Muscle of arm (tissue), 12 donors: ENCODE measurements around the gene PCAT6. TPM values are rescaled to one million over a fixed set of nuclear protein-coding genes. Genes with fewer than 3 reads are reported as not detected.
"Not testable (repeated sequence)": the region's sequence is repeated elsewhere in the genome, so short reads cannot be mapped to it uniquely, and the experiment has no call there.

ENCODE experiments used
- DNase-seq: peaks from one replicate; pipeline ENCODE4 v3.0.0-alpha.2; 2013
- polyA plus RNA-seq, 12 donors: library from polyadenylated mRNA; unstranded; fragments of 120-200 nt; gene quantifications; one replicate each; pipeline ENCODE4 v1.2.1, GENCODE V29; 2013; ENCODE audit not compliant: insufficient read length in 12 of 12

The PCAT6 gene
- polyA plus RNA-seq, 12 donors: 1.6 to 5.2 (median 2.5) TPM; not detected in 2

DNA sequence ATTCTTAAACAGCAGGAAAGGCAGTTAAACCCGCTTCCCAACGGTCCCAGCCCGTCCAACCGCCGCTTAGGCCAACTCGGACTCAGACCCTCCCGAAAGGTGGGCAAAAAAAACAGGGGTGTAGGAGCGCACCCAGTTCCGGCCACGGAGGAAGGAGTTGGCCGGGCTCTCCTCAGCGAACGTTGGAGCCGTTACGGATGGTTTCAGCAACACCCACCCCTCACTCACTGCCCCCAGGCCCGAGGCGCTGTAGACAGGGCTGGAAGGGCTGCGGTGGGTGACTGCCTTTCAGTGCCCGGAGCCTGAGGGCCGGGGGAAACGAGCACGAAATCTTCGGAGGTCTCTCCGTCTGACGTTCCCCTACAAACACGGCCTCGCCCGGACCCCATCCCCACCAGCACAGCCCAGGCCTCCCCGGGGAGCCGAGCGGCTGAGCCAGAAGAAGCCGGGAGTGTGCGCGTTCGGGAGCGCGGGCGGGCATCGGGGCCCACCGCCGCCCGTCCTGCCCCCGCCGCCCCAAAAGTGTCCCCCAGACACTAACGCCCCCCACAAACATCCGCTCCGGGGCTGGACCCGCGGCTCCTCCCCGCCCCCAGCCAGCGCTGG, 3.8 kb upstream of the PCAT6 start:
- DNase-seq: peak; percentile 37

DNA sequence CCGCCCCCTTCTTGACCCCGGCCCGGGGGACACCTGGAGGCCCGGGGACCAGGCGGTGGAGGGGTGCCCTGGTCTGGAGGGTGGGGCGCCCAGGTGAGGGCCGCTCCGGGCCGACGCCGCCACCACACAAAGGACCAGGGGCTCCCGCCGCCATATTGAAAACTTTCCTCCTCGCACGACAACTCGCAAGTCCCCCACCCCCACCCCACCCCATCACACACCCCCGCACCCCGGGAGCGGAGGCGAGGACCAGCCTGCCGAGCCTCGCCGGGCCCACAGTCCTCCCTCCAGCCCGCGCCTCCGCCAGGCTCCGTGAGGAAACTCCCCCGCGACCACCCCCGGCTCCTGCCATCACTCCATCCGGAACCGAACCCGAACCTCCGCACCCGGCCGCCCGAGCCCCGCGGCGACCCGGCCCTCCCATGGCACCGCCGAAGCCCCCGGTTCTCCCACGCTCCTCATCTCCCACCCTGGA, 3.3 kb upstream of the PCAT6 start:
- DNase-seq: no peak

DNA sequence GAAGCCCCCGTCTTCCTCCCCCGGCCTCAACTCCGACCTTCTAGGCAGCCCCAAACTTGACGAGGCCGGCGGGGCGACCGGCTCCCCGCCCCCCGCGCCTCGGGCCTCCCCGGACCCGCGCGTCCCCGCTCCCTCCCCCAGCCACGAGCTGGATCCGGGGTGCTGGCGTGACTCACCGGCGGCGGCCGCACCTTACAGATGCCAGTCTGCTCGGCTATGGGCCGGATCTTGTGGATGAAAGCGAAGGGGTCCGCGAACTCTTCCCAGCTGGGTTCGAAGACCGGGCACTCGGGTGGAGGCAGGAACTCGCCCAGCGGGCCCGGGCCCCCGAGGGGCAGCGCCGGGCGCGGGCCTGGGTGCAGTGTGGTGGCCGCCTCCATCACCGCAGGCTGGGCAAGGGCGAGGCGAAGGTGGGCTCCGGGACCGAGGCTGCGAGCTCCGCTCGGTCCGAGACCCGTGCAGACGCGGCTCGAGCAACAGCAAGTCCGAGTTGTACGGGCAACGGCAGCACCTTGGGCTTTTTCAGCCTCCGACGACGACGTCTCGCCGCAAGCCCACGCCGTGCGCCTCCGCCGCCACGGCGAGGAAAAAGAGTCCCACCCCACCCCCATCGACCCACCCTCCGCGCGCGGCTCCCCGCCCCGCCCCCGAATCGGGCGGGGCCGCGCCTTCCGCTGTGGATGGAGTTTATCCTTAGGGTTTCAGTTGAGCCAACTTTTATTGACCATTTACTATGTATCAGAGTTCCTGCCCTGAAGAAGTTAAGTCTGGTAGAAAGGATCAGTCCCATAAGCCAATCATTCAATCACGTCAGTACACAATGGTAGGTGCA, 2.6 kb upstream of the PCAT6 start, which contains the start of gene KDM5B:
KDM5B (minus strand) TSS at position 496 of the 832 bp plus-strand sequence; CDS start at position 380, 116 bp downstream.
- DNase-seq: peak; percentile 88

DNA sequence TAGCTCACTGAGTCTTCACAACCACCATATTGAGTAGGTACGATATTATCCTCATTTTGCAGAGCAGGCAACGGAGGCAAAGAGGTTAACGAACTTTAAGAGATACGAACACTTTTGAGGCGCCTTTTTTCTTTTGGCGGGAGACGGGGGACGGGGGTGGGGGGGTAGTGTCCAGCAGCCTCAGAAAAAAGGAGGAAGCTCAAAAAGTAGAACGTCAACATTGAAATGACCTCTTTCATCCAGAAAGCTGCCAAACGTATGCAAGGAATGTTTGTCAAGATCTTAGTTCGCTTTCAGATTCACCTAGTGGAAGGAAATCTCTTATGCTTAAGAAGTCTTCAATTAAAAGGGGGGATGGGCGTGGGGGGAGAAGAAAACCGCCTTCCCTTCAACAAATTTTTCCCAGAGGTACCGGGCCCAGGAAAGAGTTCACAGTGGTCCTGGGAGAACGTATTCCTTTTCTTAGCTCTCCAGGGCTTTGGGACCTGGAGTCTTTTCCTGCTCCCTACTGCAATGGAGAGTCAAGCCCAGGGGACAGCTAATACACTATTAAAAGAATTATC, 1.1 kb upstream of the PCAT6 start:
- DNase-seq: no peak

DNA sequence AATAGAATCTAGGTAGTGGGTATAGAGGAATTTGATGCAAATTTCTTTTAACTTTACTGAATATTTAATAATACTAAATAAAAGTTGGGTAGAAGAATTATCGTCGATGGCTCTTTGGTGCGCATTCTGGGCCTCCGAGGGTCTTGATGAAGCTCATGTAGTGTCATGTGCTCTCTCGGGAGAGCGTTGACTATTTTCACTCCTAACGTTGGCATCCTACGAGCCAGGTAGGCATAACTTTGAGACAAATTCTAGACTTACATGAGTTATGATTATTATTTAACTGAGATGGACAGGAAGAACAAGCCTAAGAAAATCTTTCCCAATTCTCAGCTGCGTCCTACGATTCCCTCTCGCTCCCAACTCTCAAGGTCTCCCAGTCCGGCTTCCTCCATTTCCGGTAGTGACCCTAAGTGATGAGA, 550 bp upstream of the PCAT6 start:
- DNase-seq: no peak

DNA sequence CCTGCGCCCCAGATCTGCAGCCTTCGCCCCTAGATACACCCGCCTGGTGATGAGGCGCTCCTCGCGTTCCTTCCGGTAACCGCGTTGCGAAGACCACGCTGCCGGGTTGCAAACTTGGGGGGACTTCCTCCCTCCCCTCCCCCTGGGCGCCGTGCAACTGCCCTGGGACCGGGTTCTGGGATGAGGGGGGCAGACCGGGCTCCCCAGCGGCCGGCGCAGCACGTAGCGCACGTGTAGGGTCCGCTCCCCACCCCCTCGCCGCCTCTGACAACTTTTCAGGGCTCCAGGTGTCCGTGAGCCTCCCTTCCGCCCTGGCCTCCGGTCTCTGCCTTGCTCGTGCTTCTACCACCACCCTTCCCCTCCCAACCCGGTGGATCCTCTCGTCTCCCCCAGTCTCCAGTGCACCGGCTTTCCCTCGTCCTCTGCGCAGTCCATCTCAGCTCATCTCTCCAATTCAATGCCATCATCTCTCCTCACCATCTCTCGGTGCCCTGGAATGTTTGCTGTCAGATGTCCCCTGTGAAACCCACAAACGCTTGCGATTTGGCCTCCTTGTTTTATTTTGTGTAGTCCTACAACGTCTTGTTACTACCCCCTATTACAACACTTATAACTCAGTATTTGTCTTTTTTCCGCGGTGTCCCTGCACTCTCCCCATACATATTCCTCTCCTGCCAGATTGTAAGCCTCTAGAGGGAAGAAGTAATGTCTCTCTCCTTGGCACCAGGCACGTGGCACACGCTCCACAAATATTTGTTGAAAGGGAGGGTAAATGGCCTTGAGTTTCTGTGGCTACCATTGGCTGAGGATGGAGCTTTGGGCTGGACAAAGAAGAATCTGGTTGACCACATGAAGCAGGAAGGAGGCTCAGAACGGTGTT, 782 bp downstream of the PCAT6 start:
- no peak for DNase-seq

DNA sequence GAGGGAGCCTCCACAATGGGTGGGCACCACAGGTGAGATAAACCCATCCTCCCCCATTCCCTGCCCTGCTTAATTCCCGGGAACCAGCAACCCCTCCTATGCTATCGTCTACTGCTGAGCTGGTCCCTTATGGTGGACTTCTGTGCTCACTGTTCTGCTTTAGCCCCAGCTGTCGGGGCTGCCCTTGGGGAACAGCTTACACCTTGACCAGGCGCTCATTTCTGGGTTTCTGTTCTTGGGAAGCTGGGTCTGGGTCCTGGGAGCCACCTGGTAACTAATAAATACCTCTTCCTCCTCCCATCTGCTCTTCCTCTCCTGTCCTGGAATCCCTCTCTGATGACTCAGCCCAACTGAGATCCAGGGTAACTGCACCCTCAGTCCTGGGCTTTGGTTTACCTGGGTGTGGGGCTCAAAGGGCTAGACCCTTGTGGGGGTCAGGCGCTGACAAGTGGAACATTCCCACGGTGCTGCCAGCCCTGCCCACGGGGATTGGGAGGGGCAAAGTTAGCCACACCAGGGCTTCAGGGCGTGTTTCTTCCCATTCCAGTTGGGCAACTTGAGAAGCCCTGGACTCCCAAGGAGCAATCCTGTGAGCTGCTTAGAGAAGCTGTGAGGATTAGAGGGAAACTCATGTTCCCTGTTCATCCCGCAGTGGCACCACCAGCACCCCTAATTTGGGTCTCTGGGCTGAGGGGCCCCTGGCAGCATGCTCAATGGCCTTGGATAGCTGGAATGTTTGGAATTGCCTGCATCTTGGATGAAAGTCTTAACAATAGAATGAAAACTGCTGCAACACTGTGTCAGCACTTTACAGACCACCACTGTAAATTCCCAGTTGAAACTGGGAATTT, 1.6 kb downstream of the PCAT6 start:
- DNase-seq: no peak

DNA sequence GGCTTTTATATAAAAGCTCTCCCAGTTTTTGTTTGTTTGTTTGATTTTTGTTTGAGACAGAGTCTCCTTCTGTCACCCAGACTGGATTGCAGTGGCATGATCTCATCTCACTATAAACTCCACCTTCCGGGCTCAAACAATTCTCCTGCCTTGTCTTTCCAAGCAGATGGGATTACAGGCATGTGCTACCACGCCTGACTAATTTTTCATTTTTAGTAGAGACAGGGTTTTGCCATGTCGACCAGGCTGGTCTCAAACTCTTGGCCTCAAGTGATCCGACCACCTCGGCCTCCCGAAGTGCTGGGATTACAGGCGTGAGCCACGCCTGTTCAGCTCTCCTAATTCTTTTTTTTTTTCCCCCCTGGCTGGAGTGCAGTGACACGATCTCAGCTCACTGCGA, 4.4 kb downstream of the PCAT6 start:
- no peak for DNase-seq

DNA sequence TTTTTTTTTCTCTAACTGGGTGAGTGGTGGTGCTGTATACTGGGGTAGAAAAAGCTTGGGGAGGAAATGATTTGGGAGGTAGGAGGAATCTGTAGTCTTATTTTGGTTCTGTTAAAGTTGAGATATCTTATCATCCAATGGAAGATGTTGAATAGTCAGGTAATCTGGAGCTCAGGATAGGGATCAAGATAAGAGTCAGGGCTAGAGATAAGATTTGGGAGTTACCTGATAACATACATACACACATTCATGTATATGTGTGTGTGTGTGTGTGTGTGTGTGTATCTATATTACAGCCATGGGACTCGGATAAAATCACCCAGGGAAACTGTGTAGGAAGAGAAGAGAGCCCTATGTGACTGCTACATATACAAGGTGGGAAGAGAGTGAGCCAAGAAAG, 8.1 kb downstream of the PCAT6 start:
- no peak for DNase-seq

DNA sequence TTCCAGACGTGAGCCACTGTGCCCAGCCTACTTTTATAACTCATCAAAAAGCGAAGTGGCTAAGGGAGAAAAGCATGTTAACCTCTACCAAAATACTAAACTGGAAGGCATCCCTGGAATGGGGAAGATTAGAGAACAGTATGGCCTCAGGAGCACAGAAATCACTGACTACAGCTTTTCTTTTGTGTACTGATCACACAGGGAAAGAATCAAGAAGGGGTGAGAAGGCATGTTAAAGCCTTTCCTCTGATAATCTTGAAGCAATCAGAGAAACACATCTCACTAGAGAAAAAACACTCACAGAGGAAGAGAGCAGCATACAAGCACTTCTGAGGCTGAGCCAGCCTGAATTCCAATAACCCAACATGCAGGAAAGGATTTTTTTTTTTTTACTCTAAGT, 10.7 kb downstream of the PCAT6 start:
- DNase-seq: no peak

DNA sequence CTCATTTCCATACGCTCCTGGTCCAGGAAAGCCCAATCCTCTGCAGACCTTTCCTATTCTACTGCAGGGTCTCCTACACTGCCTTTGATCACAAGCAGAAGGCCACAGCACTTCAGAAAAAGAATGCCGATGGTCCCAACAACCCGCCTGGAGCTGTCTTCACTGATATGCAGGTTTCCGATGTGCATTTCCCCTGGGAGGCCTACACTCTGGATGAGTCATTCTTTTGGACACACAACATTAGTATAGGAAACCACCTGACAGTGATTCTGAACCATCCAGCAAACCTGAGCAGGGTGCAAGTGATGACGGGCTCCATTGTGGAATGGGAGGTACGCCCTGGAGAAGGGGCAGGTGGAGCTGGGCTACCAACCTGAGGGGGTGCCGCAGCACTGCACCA, 15.0 kb downstream of the PCAT6 start:
- DNase-seq: no peak

DNA sequence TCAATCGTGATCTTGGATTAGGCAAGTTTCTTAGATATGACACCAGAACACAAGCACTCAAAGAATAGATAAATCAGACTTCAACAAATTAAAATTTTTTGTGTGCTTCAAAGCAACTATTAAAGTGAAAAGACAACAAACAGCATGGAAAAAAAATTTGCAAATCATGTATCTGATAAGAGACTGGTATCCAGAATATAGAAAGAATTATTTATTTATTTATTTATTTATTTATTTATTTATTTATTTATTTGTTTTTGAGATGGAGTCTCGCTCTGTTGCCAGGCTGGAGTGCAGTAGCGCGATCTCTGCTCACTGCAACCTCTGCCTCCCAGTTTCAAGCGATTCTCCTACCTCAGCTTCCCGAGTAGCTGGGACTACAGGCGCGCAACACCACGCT, 18.5 kb downstream of the PCAT6 start:
- not testable (repeated sequence) for DNase-seq

DNA sequence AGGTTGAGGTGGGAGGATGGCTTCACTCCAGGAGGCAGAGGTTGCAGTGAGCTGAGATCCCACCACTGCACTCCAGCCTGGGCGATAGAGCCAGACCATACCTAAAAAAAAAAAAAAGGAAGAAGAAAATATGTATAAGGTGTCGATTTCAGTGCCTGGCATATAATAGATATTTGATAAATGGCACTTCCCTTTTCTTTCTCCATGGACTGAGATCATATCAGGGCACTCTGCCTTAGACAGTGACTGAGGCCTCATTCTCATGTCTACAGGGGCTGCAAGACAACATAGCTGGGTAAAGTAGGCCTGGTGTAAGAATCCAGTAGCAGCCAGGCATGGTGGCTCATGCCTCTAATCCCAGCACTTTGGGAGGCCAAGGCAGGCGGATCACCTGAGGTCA, 21.2 kb downstream of the PCAT6 start:
- DNase-seq: no peak

DNA sequence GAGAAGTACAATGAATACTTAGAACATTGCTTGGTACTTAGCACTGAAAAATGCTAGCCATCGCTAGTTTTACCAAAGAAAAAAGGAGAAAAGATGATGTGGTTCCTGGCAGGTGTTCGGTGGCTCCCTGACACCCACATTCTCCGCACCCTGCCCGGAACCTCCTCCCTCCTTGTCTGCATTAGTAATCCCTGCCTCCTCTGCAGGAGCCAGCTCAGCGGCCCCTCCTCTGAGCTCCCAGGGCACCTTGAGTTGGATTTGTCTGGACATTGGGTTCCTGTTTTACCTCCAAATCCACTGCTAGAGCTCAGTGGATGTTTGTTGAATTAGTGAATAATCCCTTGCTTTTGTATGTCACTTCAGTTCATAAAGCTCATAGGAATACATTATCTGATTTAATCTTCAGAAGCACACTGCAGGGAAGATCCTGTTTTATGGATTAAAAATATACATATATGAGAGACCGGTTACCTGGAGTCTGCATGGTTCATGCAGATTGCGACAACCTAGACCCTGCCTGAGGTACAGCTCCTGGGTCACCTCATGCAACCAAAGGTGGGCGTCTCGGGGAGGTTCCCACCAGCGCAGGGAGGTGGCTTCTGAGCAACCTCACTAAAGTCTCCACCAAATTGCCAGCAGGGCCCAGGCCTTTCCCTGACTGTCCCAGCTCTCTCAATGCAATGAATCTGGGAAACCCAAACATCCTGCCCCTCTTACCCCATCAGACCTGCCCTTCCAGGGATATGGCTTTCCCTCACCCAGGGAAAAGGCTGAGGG, 24.2 kb downstream of the PCAT6 start:
- no peak for DNase-seq

DNA sequence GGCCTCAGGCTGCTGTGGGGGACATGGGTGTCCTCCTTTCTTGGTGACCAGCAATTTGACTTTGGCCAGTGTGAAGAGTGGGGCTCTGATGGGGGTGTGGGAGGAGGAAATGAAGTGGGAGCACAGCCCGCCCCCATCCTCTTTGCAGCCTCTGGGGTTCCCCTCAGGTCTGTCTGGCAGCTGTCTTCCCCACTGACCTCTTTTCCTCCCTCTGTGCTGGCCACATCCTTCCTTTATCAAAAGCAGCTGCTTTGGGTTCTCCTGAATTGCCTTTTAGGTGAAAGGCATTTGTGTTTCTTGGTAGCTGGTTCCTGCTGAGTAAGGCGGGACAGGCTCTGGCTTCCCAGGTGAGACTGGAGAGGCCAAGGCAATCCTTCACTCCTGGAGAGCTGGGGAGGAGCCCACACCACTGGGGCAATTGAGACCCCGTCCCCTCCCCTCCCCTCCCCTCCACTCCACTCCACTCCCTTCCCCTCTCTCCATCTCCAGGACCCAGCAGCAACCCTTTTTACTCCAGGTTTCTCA, 24.9 kb downstream of the PCAT6 start:
- DNase-seq: no peak

DNA sequence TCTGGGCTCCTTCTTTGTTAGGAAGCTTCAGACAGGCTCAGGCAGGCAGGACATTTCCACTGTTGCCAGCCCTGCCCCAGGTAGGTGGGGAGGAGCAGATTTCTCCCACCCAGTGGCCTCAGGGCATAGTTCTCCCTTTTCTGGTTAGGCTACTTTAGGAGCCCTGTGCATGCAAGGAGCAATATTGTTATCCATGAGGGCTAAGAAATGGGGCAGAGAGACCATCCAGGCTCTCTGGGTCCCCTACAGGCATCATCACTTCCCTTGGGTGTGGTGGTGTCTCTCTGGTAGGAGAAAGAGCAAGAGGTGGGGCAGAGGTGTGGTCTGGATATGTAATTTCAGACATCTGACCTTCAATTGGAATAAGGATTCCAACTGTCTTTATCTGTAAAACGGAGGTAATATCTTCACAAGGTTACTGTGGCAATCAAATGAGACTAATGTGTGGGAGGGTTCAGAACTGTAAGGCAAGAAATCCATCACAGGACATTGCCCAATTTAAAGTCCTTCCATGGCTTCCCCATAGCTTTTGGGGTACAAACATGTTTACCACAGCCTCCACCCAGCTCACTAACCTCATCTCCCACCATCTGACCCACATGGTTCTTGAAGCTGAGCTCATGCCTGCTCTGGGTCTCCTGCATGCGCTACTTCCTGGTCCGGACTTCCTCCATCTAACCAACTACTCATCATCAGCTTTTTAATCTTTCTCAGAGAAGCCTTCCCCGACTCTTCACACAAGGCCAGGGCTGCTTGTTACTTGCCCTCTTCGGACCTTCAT, 26.1 kb downstream of the PCAT6 start:
- no peak for DNase-seq

DNA sequence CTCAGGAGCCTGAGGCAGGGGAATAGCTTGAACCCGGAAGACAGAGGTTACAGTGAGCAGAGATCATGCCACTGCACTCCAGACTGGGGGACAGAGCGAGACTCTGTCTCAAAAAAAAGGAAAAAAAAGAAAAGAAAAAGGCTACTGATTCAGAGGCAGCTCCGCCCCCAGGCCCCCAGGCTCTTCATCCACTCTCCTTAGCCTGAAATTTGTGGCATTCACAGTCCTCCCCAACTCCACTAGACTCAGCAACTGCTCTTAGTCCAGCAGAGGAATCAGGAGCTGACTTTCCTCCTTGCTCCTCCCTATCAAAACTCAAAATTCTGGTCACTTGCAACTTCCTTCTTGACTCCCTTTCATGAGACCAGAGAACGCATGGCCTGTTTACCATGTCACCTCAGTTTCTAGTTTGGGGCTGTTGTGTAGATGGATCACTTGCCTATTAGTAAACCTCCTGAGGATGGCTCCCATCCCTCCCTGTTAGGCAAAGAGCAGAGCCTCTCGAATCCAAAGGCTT, 27.1 kb downstream of the PCAT6 start:
- DNase-seq: no peak

DNA sequence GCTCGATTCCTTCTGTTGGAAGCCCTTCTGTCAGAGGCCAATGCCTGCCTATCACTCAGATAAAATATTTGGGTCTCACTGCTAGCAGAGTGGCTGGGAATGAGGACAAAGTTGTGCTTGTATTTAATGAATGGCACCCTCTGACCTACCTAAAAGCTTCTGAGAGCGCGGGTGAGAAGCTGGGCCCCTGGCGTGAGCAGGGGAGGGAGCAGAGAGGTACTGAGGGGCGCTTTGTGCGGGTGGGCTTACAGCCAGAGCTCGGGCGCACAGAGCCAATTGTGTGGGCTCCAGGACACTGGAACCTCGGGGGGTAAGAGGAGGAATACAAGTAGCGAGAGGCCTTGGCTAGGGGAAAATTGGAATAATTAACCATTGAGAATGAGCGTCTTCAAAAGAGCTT, 32.3 kb downstream of the PCAT6 start:
- DNase-seq: no peak

DNA sequence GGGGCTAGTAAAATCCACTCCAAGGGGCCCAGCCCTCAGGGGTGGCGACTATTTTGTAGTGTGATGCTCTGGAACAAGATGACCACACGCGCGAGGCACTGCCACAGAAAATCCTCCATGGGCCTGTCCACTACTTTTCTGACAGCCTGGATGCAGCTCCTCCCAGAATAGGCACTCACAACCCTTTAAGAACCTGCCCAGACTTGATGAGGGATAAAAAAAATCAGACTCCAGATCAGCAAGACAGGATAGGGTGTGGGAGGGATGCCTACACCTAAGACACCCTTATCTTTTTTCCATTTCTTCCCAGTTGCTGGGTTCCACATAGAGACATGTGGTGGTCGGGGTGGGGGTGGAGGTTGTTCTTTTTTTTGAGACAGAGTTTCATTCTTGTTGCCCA, 33.5 kb downstream of the PCAT6 start:
- DNase-seq: no peak
